Activated CD8-positive, alpha-beta memory T cell treated with anti-CD3 and anti-CD28 coated beads, Interleukin-2, amount 10 ng/mL, durations not matched to agents 7 days and 5 days (primary cell): ENCODE data around the gene ID2. TPM values are rescaled to one million over a fixed set of nuclear protein-coding genes. Genes with fewer than 3 reads are reported as not detected.
A peak's percentile ranks its signal among the peaks of the same experiment; 100 is the strongest.

Experiments used
- ATAC-seq: fragments of 150-1000 bp; cut with Tn5 transposase; one replicate; pipeline ENCODE4 v1.10.0; 2021; ENCODE audit warnings: moderate library complexity
- CTCF ChIA-PET: fragments of 350-600 bp; sonication (Branson Sonifier 250); formaldehyde crosslinking; loops from one replicate; lab custom pipeline; 2021; ENCODE audit warnings: antibody characterized with exemption; lab: Charles Lee
- DNase-seq: peaks from one replicate; pipeline ENCODE4 v3.0.0-alpha.2; 2020
- H3K27ac Mint-ChIP-seq: one replicate; pipeline ENCODE4 v1.8.0; 2021; ENCODE audit warnings: mild to moderate bottlenecking, mixed read lengths
- H3K27me3 Mint-ChIP-seq: one replicate; pipeline ENCODE4 v1.8.0; 2021; ENCODE audit warnings: mixed read lengths
- H3K36me3 Mint-ChIP-seq: one replicate; pipeline ENCODE4 v1.8.0; 2021; ENCODE audit warnings: mild to moderate bottlenecking, mixed read lengths
- H3K4me1 Mint-ChIP-seq: one replicate; pipeline ENCODE4 v1.8.0; 2021; ENCODE audit warnings: mixed read lengths
- H3K4me3 Mint-ChIP-seq: one replicate; pipeline ENCODE4 v1.8.0; 2021; ENCODE audit warnings: mild to moderate bottlenecking, moderate library complexity, mixed read lengths
- H3K9me3 Mint-ChIP-seq: one replicate; pipeline ENCODE4 v1.8.0; 2022; ENCODE audit warnings: low read depth, mixed read lengths
- total RNA-seq, 2 experiments: library from RNA; stranded (reverse); gene quantifications; one replicate each; pipeline ENCODE4 v1.2.3, GENCODE V29; 2021

The ID2 gene
- total RNA-seq, 2 experiments from 2014 or later: 342 to 431 TPM

- DNase-seq: peak; percentile 94
- H3K27me3 Mint-ChIP-seq: peaks cover 39% of the 10 kb centered on the region
- peak; percentile 58 for ATAC-seq
- peaks cover 36% of the 10 kb centered on the region for H3K36me3 Mint-ChIP-seq
- H3K27ac Mint-ChIP-seq: peak overlapping the region; percentile 85
- CTCF ChIA-PET: interaction anchor here (0.8 to 1.0 kb wide), 2 partner anchors 134 to 135 kb away, joined by 3 to 5 read pairs; no protein-coding TSS in a partner anchor
- H3K9me3 Mint-ChIP-seq: peaks cover 7% of the 10 kb centered on the region
- H3K4me3 Mint-ChIP-seq: peak overlapping the region; percentile 97
- peaks cover 35% of the 10 kb centered on the region for H3K4me1 Mint-ChIP-seq
Observed at GRCh38 chr2:8678731-8679566, 2.9 kb upstream of the ID2 start.

- ATAC-seq: no peak
- peaks cover 34% of the 10 kb centered on the region for H3K27me3 Mint-ChIP-seq
- H3K4me3 Mint-ChIP-seq: peak overlapping the region; percentile 97
- CTCF ChIA-PET: interaction anchor here (1.3 kb wide), 1 partner anchor 154 kb away, joined by 3 read pairs; no protein-coding TSS in a partner anchor
- H3K9me3 Mint-ChIP-seq: peaks cover 1% of the 10 kb centered on the region
- H3K36me3 Mint-ChIP-seq: peaks cover 33% of the 10 kb centered on the region
- peaks cover 35% of the 10 kb centered on the region for H3K4me1 Mint-ChIP-seq
- DNase-seq: no peak
- peak overlapping the region; percentile 85 for H3K27ac Mint-ChIP-seq
Observed at GRCh38 chr2:8679567-8679826, 2.4 kb upstream of the ID2 start.

- DNase-seq (peak; percentile 56), ATAC-seq (no peak)
- peaks cover 33% of the 10 kb centered on the region for H3K36me3 Mint-ChIP-seq
- H3K27ac Mint-ChIP-seq: peak overlapping the region; percentile 85
- peaks cover 29% of the 10 kb centered on the region for H3K27me3 Mint-ChIP-seq
- no peaks in the 10 kb centered on the region for H3K9me3 Mint-ChIP-seq
- H3K4me1 Mint-ChIP-seq: peaks cover 35% of the 10 kb centered on the region
- CTCF ChIA-PET: interaction anchor here (0.6 to 3.2 kb wide), 12 partner anchors 88 to 1253 kb away, joined by 3 to 29 read pairs (median 4); no protein-coding TSS in a partner anchor
- H3K4me3 Mint-ChIP-seq: peak overlapping the region; percentile 97
Observed at GRCh38 chr2:8679827-8680731, 1.8 kb upstream of the ID2 start.

GRCh38 chr2:8680822-8681760, 765 bp upstream of the ID2 start:
- DNase-seq (peak; percentile 84), ATAC-seq (peak; percentile 2)
- Mint-ChIP-seq H3K9me3 (no peaks in the 10 kb centered on the region), H3K4me3 (peak overlapping the region; percentile 97), H3K27ac (peak overlapping the region; percentile 85), H3K27me3 (peaks cover 19% of the 10 kb centered on the region), H3K4me1 (peaks cover 36% of the 10 kb centered on the region), H3K36me3 (peaks cover 24% of the 10 kb centered on the region)
- CTCF ChIA-PET: interaction anchor here (0.6 to 3.2 kb wide), 22 partner anchors 12 to 1254 kb away, joined by 3 to 29 read pairs (median 4); no protein-coding TSS in a partner anchor

GRCh38 chr2:8682719-8683667, 1.1 kb downstream of the ID2 start:
- DNase-seq: peak; percentile 67
- Mint-ChIP-seq H3K27ac (peak overlapping the region; percentile 93), H3K4me3 (peak overlapping the region; percentile 97), H3K4me1 (peaks cover 24% of the 10 kb centered on the region), H3K9me3 (no peaks in the 10 kb centered on the region), H3K27me3 (peaks cover under 1% of the 10 kb centered on the region), H3K36me3 (peaks cover 27% of the 10 kb centered on the region)
- CTCF ChIA-PET: interaction anchor here (0.7 to 3.2 kb wide), 7 partner anchors 139 to 1255 kb away, joined by 3 to 29 read pairs (median 5); no protein-coding TSS in a partner anchor
- no peak for ATAC-seq

GRCh38 chr2:8684540-8684877, 2.7 kb downstream of the ID2 start:
- peaks cover 2% of the 10 kb centered on the region for H3K27me3 Mint-ChIP-seq
- CTCF ChIA-PET: interaction anchor here (0.7 to 1.6 kb wide), 5 partner anchors 140 to 1253 kb away, joined by 4 to 7 read pairs (median 5); no protein-coding TSS in a partner anchor
- H3K9me3 Mint-ChIP-seq: no peaks in the 10 kb centered on the region
- H3K27ac Mint-ChIP-seq: peak overlapping the region; percentile 91
- peaks cover 17% of the 10 kb centered on the region for H3K4me1 Mint-ChIP-seq
- DNase-seq (peak; percentile 79), ATAC-seq (peak; percentile 5)
- H3K36me3 Mint-ChIP-seq: peaks cover 27% of the 10 kb centered on the region
- peak overlapping the region; percentile 97 for H3K4me3 Mint-ChIP-seq

- ATAC-seq: peak; percentile 6
- peak overlapping the region; percentile 97 for H3K4me3 Mint-ChIP-seq
- H3K9me3 Mint-ChIP-seq: no peaks in the 10 kb centered on the region
- H3K36me3 Mint-ChIP-seq: peaks cover 27% of the 10 kb centered on the region
- peak; percentile 81 for DNase-seq
- peak overlapping the region; percentile 91 for H3K27ac Mint-ChIP-seq
- H3K4me1 Mint-ChIP-seq: peaks cover 11% of the 10 kb centered on the region
- CTCF ChIA-PET: interaction anchor here (1.1 to 1.6 kb wide), 4 partner anchors 141 to 1254 kb away, joined by 4 to 7 read pairs (median 5); no protein-coding TSS in a partner anchor
- peaks cover 3% of the 10 kb centered on the region for H3K27me3 Mint-ChIP-seq
Observed at GRCh38 chr2:8684878-8685696, 3.2 kb downstream of the ID2 start.

GRCh38 chr2:8685697-8686358, 4.0 kb downstream of the ID2 start:
- peak overlapping the region; percentile 61 for H3K27ac Mint-ChIP-seq

GRCh38 chr2:8691859-8692437, 10.1 kb downstream of the ID2 start:
- Mint-ChIP-seq H3K9me3 (no peaks in the 10 kb centered on the region), H3K27ac (no peak overlapping the region), H3K36me3 (peaks cover 3% of the 10 kb centered on the region), H3K27me3 (peaks cover 22% of the 10 kb centered on the region), H3K4me3 (no peak overlapping the region), H3K4me1 (peaks cover 7% of the 10 kb centered on the region)
- ATAC-seq (no peak), DNase-seq (no peak)
- CTCF ChIA-PET: interaction anchor here (0.7 kb wide), 1 partner anchor 153 kb away, joined by 3 read pairs; no protein-coding TSS in a partner anchor

More at GRCh38 chr2:8685697-8686358, 4.0 kb downstream of the ID2 start:
- peaks cover 7% of the 10 kb centered on the region for H3K4me1 Mint-ChIP-seq
- peak overlapping the region; percentile 58 for H3K4me3 Mint-ChIP-seq
- CTCF ChIA-PET: interaction anchor here (1.6 kb wide), 1 partner anchor 141 kb away, joined by 7 read pairs; no protein-coding TSS in a partner anchor
- ATAC-seq: peak; percentile 18
- no peaks in the 10 kb centered on the region for H3K9me3 Mint-ChIP-seq
- DNase-seq: peak; percentile 84
- H3K36me3 Mint-ChIP-seq: peaks cover 27% of the 10 kb centered on the region
- H3K27me3 Mint-ChIP-seq: peaks cover 4% of the 10 kb centered on the region

GRCh38 chr2:8692783-8693156, 10.9 kb downstream of the ID2 start:
- Mint-ChIP-seq H3K9me3 (no peaks in the 10 kb centered on the region), H3K27me3 (peaks cover 22% of the 10 kb centered on the region), H3K27ac (no peak overlapping the region), H3K4me3 (no peak overlapping the region), H3K4me1 (peaks cover 7% of the 10 kb centered on the region), H3K36me3 (no peaks in the 10 kb centered on the region)
- DNase-seq (no peak), ATAC-seq (no peak)
- CTCF ChIA-PET: interaction anchor here (0.6 to 2.0 kb wide), 8 partner anchors 9 to 1265 kb away, joined by 3 to 10 read pairs (median 3); partner anchors contain the start of gene ID2
